ENCODE results near the gene OR51B2. TPM values are rescaled to one million over a fixed set of nuclear protein-coding genes. Genes with fewer than 3 reads are reported as not detected.

OR51B2 gene
- total and polyA plus RNA-seq, 10 of the 15 experiments (the other 5 are each of a cell fraction or from before 2014, with no cell fraction given), result 0.29 TPM; not detected in 9

DNA sequence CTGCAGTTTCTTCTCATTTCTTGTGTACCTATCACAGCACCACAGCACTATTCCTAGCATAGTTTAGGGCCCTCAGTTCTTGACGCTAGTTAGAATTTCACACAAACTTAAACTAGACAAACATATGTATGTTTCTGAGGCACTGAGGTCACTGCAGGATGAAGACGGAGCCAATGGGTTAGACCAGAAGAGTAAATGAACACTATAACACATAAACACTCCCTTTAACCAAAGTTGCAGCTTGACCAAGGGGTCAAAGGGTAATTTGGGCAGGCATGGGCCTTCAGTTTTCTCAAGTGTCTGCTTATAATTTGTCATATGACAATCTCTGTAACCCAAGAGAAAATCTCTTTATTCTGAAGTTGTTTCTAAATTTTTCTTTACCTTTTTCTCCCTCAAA is 41.5 kb downstream of the OR51B2 start:
- 46% methylated on average over 2 of the region's 2 CpGs for WGBS (ENCODE audit: insufficient coverage, insufficient replicate concordance, low lambda C conversion rate, missing lambda C conversion rate)
- ATAC-seq, result no peak
- CTCF ChIA-PET, result no interaction called here

DNA sequence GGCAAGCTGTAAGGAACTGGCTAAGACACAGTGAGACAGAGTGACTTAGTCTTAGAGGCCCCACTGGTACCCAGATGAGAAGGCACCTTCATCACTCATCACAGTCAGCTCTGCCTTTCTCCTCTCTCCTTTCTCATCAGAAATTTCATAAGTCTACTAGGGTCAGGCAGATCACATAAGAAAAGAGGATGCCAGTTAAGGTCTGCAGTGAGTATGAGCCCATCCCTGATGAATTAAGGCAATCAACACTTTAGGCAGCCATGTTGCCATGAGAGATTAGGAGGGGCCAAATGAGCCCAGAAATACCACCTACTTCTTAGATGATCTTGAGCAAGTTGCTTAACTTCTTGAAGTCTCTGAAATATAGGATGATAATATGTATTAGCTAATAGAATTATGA is 42.5 kb downstream of the OR51B2 start:
- no peaks in the 10 kb centered on the region for H3K9me3 ChIP-seq (replicated peaks; ENCODE audit: control insufficient read depth, insufficient read depth, low read length)
- FAIRE-seq (no peak), DNase-seq (ENCODE audit: low read depth, low spot score) (no peak), ATAC-seq (no peak)
- in situ Hi-C loops (cut with MboI), result no loop called here
- ChIA-PET POLR2A (no interaction called here), RAD21 (ENCODE audit: unreplicated experiment) (no interaction called here), CTCF (interaction anchor here (1.6 kb wide), 1 partner anchor 8 kb away, joined by 9 read pairs; no protein-coding TSS in a partner anchor), SMC1A (ENCODE audit: uncharacterized antibody, unreplicated experiment) (interaction anchor here (1.5 to 2.5 kb wide), 2 partner anchors 9 to 53 kb away, joined by 3 to 8 read pairs; no protein-coding TSS in a partner anchor)
- no peak overlapping the region for H3K27ac ChIP-seq (ENCODE audit: control insufficient read depth, insufficient read depth)
- no peak overlapping the region for H3K4me3 ChIP-seq
- intact Hi-C loops (cut with micrococcal nuclease; ENCODE audit: unreplicated experiment), result no loop called here
- H3K27me3 ChIP-seq (replicated peaks in 1 of 2; ENCODE audit: control insufficient read depth in 2 of 2, insufficient read depth in 2 of 2, low read length in 1 of 2), result no peaks in the 10 kb centered on the region
- no peaks in the 10 kb centered on the region for H3K79me2 ChIP-seq (ENCODE audit: control insufficient read depth, insufficient read depth, low read length)
- no peak overlapping the region for H3K4me2 ChIP-seq (ENCODE audit: control insufficient read depth, insufficient read depth)
- no peaks in the 10 kb centered on the region for H3K36me3 ChIP-seq (ENCODE audit: control insufficient read depth in 2 of 2, insufficient read depth in 2 of 2, low read length in 1 of 2)
- no peaks in the 10 kb centered on the region for H4K20me1 ChIP-seq (ENCODE audit: control insufficient read depth, insufficient read depth)
- no peak overlapping the region for H3K9ac ChIP-seq (ENCODE audit: control insufficient read depth, insufficient read depth, low read length)
- no peak overlapping the region for H2AFZ ChIP-seq (ENCODE audit: control insufficient read depth, low read depth, low read length)
- BruUV-seq (replicated peaks), result no TSS peak
- no peaks in the 10 kb centered on the region for H3K4me1 ChIP-seq (ENCODE audit: control insufficient read depth, insufficient read depth, low read length)
- no peak for TF ChIP-seq SMAD1 (IDR thresholded peaks at IDR 0.05; ENCODE audit: low read depth, partially characterized antibody)
- TF ChIP-seq, protein P1, sequence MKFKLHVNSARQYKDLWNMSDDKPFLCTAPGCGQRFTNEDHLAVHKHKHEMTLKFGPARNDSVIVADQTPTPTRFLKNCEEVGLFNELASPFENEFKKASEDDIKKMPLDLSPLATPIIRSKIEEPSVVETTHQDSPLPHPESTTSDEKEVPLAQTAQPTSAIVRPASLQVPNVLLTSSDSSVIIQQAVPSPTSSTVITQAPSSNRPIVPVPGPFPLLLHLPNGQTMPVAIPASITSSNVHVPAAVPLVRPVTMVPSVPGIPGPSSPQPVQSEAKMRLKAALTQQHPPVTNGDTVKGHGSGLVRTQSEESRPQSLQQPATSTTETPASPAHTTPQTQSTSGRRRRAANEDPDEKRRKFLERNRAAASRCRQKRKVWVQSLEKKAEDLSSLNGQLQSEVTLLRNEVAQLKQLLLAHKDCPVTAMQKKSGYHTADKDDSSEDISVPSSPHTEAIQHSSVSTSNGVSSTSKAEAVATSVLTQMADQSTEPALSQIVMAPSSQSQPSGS (IDR thresholded peaks at IDR 0.05; ENCODE audit: low read length), result no peak
- TF ChIP-seq, protein P2, sequence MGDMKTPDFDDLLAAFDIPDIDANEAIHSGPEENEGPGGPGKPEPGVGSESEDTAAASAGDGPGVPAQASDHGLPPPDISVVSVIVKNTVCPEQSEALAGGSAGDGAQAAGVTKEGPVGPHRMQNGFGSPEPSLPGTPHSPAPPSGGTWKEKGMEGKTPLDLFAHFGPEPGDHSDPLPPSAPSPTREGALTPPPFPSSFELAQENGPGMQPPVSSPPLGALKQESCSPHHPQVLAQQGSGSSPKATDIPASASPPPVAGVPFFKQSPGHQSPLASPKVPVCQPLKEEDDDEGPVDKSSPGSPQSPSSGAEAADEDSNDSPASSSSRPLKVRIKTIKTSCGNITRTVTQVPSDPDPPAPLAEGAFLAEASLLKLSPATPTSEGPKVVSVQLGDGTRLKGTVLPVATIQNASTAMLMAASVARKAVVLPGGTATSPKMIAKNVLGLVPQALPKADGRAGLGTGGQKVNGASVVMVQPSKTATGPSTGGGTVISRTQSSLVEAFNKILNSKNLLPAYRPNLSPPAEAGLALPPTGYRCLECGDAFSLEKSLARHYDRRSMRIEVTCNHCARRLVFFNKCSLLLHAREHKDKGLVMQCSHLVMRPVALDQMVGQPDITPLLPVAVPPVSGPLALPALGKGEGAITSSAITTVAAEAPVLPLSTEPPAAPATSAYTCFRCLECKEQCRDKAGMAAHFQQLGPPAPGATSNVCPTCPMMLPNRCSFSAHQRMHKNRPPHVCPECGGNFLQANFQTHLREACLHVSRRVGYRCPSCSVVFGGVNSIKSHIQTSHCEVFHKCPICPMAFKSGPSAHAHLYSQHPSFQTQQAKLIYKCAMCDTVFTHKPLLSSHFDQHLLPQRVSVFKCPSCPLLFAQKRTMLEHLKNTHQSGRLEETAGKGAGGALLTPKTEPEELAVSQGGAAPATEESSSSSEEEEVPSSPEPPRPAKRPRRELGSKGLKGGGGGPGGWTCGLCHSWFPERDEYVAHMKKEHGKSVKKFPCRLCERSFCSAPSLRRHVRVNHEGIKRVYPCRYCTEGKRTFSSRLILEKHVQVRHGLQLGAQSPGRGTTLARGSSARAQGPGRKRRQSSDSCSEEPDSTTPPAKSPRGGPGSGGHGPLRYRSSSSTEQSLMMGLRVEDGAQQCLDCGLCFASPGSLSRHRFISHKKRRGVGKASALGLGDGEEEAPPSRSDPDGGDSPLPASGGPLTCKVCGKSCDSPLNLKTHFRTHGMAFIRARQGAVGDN (IDR thresholded peaks at IDR 0.05), result no peak
- TF ChIP-seq PBX3 (IDR thresholded peaks at IDR 0.05; ENCODE audit: insufficient replicate concordance, low read depth, low read length), result no peak
- TF ChIP-seq FOXK2 (IDR thresholded peaks at IDR 0.05), result no peak

More for the DNA sequence above, 41.5 kb downstream of the OR51B2 start:
- H2AFZ ChIP-seq (ENCODE audit: control insufficient read depth, low read depth, low read length), result no peak overlapping the region
- H4K20me1 ChIP-seq (ENCODE audit: control insufficient read depth, insufficient read depth), result no peaks in the 10 kb centered on the region
- no peaks in the 10 kb centered on the region for H3K9me3 ChIP-seq (replicated peaks; ENCODE audit: control insufficient read depth, insufficient read depth, low read length)
- DNase-seq (ENCODE audit: low read depth, low spot score) (no peak), FAIRE-seq (no peak)
- intact Hi-C loops (cut with micrococcal nuclease; ENCODE audit: unreplicated experiment), result no loop called here
- H3K36me3 ChIP-seq (ENCODE audit: control insufficient read depth in 2 of 2, insufficient read depth in 2 of 2, low read length in 1 of 2), result no peaks in the 10 kb centered on the region
- ChIA-PET SMC1A (ENCODE audit: uncharacterized antibody, unreplicated experiment) (no interaction called here), POLR2A (no interaction called here), RAD21 (ENCODE audit: unreplicated experiment) (no interaction called here)
- H3K4me1 ChIP-seq (ENCODE audit: control insufficient read depth, insufficient read depth, low read length), result no peaks in the 10 kb centered on the region
- H3K4me2 ChIP-seq (ENCODE audit: control insufficient read depth, insufficient read depth), result no peak overlapping the region
- TF ChIP-seq TCF3 (IDR thresholded peaks at IDR 0.05; ENCODE audit: borderline replicate concordance, insufficient read depth, low read depth, low read length) (no peak), MEF2A (IDR thresholded peaks at IDR 0.05; ENCODE audit: insufficient read depth, low read depth, low read length) (no peak), POLR2AphosphoS2 (IDR thresholded peaks at IDR 0.05; ENCODE audit: low read depth, low read length) (no peak), PAX8 (IDR thresholded peaks at IDR 0.05) (no peak), ZNF217 (IDR thresholded peaks at IDR 0.05) (no peak)
- H3K9ac ChIP-seq (ENCODE audit: control insufficient read depth, insufficient read depth, low read length), result no peak overlapping the region
- no TSS peak for BruUV-seq (replicated peaks)
- in situ Hi-C loops (cut with MboI), result no loop called here
- no peak overlapping the region for H3K27ac ChIP-seq (ENCODE audit: control insufficient read depth, insufficient read depth)
- no peaks in the 10 kb centered on the region for H3K27me3 ChIP-seq (replicated peaks in 1 of 2; ENCODE audit: control insufficient read depth in 2 of 2, insufficient read depth in 2 of 2, low read length in 1 of 2)
- no peaks in the 10 kb centered on the region for H3K79me2 ChIP-seq (ENCODE audit: control insufficient read depth, insufficient read depth, low read length)
- no peak overlapping the region for H3K4me3 ChIP-seq

Data from GM12878 (cell line).